Mesodermal cell (in vitro differentiated cells): ENCODE measurements around the gene INO80B.
A peak's percentile ranks its signal among the peaks of the same experiment; 100 is the strongest.

ENCODE experiments used
- H3K27ac ChIP-seq: 2 replicates; pipeline ENCODE4 v1.7.0; 2013; ENCODE audit warnings: mild to moderate bottlenecking, low read depth, low read length, moderate library complexity; ENCODE audit not compliant: severe bottlenecking
- H3K36me3 ChIP-seq: 2 replicates; pipeline ENCODE4 v1.7.1; 2013; ENCODE audit warnings: mild to moderate bottlenecking, low read length, moderate library complexity; ENCODE audit not compliant: control insufficient read depth, insufficient read depth
- H3K4me1 ChIP-seq: one replicate; pipeline ENCODE4 v1.7.1; 2013; ENCODE audit warnings: mild to moderate bottlenecking, low read length; ENCODE audit not compliant: insufficient read depth, control insufficient read depth, poor library complexity, severe bottlenecking
- H3K4me3 ChIP-seq: 2 replicates; pipeline ENCODE4 v1.7.0; 2013; ENCODE audit warnings: low read length, control low read depth, mild to moderate bottlenecking; ENCODE audit not compliant: insufficient read depth, poor library complexity, severe bottlenecking; ENCODE audit errors: extremely low read depth
- H3K9me3 ChIP-seq: 2 replicates; pipeline ENCODE4 v1.7.1; 2013; ENCODE audit warnings: mild to moderate bottlenecking, low read length, moderate library complexity; ENCODE audit not compliant: control insufficient read depth
- WGBS, 2 experiments: methylation state at CpG; one replicate each; pipeline ENCODE4 v1.1.5; 2013; ENCODE audit warnings: missing lambda C conversion rate in 2 of 2; ENCODE audit not compliant: insufficient coverage in 2 of 2; 5-methylcytosine and 5-hydroxymethylcytosine counted together

Gene INO80B

DNA sequence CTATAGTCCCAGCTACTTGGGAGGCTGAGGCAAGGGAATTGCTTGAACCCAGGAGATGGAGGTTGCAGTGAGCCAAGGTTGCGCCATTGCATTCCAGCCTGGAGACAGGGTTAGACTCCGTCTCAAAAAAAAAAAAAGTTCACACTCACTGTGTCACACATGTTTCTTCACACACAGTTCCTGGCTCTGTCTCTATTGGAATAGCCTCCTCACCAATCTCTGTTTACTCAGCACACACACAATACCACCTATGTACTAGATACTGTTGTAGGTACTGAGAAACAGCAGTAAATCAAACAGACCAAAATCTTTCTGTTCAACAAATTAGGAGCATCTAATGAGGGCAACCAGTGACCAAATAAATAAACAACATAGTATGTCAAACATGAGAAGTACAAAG, 31.3 kb downstream of the INO80B start:
- no peak overlapping the region for H3K27ac ChIP-seq
- 100% methylated on average over 2 of the region's 2 CpGs for WGBS, 2 experiments
- H3K4me1 ChIP-seq, result peaks cover 3% of the 10 kb centered on the region
- no peak overlapping the region for H3K4me3 ChIP-seq
- peaks cover 42% of the 10 kb centered on the region for H3K36me3 ChIP-seq
- no peaks in the 10 kb centered on the region for H3K9me3 ChIP-seq

GRCh38 chr2:74488643-74489481, 34.0 kb downstream of the INO80B start:
- Histone ChIP-seq H3K4me3 (no peak overlapping the region), H3K4me1 (no peaks in the 10 kb centered on the region), H3K27ac (no peak overlapping the region), H3K9me3 (no peaks in the 10 kb centered on the region), H3K36me3 (peaks cover 59% of the 10 kb centered on the region)
- 83 to 92% methylated on average over 5 to 7 of the region's 9 CpGs for WGBS, 2 experiments

DNA sequence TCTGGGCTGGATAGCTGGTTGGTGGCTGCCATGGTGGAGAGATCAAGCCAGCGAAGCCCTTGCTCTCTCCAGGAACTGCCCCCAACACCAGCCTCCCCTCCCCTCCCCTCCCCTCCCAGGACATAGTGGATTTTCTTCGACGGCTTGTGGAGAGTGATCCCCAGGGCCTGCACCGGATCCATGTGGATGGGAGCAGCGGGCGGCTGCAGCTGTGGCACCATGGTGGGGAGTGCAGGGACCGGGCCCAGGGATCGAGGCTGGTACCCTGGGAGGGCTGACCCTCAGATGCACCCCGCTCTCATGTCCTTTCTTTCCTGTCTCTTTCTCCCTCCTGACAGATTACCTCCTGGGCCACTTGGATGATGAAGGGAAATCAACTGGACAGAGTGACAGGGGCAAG, 35.0 kb downstream of the INO80B start:
- no peak overlapping the region for H3K27ac ChIP-seq
- H3K9me3 ChIP-seq, result no peaks in the 10 kb centered on the region
- no peak overlapping the region for H3K4me3 ChIP-seq
- no peaks in the 10 kb centered on the region for H3K4me1 ChIP-seq
- peaks cover 67% of the 10 kb centered on the region for H3K36me3 ChIP-seq
- 97 to 100% methylated on average over 6 of the region's 9 CpGs for WGBS, 2 experiments

GRCh38 chr2:74491648-74492544, 37.0 kb downstream of the INO80B start:
- Histone ChIP-seq H3K9me3 (no peaks in the 10 kb centered on the region), H3K27ac (no peak overlapping the region), H3K36me3 (peaks cover 59% of the 10 kb centered on the region), H3K4me1 (no peaks in the 10 kb centered on the region), H3K4me3 (no peak overlapping the region)
- 97 to 99% methylated on average over 8 to 10 of the region's 12 CpGs for WGBS, 2 experiments

GRCh38 chr2:74493546-74493945, 38.7 kb downstream of the INO80B start:
- Histone ChIP-seq H3K36me3 (peaks cover 47% of the 10 kb centered on the region), H3K27ac (no peak overlapping the region), H3K4me3 (no peak overlapping the region), H3K9me3 (no peaks in the 10 kb centered on the region), H3K4me1 (peaks cover 6% of the 10 kb centered on the region)
- 92 to 98% methylated on average over 3 of the region's 3 CpGs for WGBS, 2 experiments

DNA sequence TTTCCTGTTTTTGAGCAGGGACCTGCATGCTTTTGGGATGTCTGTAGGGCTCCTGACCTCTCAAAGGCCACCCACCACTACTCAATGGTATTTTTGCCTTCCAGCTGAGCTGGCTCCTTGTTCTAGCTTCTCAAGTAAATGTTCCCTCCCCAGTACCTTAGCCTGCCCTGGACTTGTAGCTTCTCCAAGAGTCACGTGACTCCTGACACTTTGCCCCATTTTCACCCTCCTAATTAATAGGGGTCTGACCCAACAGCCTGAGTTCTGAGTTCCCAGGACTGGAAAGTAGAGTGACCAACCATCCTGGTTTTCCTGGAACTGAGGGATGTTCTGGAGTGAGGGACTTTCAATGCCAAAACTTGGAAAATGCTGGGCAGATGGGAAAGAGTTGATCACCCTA, 40.6 kb downstream of the INO80B start:
- Histone ChIP-seq H3K27ac (no peak overlapping the region), H3K4me3 (no peak overlapping the region), H3K9me3 (no peaks in the 10 kb centered on the region), H3K36me3 (peaks cover 42% of the 10 kb centered on the region), H3K4me1 (peaks cover 13% of the 10 kb centered on the region)
- WGBS, 2 experiments, result 100% methylated on average over 1 of the region's 1 CpG; no CpG with 5 or more reads in 1 of the 2 experiments

GRCh38 chr2:74496997-74497776, 42.3 kb downstream of the INO80B start:
- Histone ChIP-seq H3K9me3 (no peaks in the 10 kb centered on the region), H3K4me1 (peaks cover 17% of the 10 kb centered on the region), H3K36me3 (peaks cover 24% of the 10 kb centered on the region), H3K27ac (no peak overlapping the region), H3K4me3 (peak overlapping the region; percentile 39)
- 82 to 93% methylated on average over 10 to 19 of the region's 19 CpGs for WGBS, 2 experiments

- Histone ChIP-seq H3K36me3 (peaks cover 17% of the 10 kb centered on the region), H3K4me3 (peak overlapping the region; percentile 39), H3K27ac (no peak overlapping the region), H3K4me1 (peaks cover 17% of the 10 kb centered on the region), H3K9me3 (no peaks in the 10 kb centered on the region)
- WGBS, 2 experiments, result 5% methylated on average over 47 to 54 of the region's 61 CpGs
These were observed 43.1 kb downstream of the INO80B start for GRCh38 chr2:74497777-74498499.

DNA sequence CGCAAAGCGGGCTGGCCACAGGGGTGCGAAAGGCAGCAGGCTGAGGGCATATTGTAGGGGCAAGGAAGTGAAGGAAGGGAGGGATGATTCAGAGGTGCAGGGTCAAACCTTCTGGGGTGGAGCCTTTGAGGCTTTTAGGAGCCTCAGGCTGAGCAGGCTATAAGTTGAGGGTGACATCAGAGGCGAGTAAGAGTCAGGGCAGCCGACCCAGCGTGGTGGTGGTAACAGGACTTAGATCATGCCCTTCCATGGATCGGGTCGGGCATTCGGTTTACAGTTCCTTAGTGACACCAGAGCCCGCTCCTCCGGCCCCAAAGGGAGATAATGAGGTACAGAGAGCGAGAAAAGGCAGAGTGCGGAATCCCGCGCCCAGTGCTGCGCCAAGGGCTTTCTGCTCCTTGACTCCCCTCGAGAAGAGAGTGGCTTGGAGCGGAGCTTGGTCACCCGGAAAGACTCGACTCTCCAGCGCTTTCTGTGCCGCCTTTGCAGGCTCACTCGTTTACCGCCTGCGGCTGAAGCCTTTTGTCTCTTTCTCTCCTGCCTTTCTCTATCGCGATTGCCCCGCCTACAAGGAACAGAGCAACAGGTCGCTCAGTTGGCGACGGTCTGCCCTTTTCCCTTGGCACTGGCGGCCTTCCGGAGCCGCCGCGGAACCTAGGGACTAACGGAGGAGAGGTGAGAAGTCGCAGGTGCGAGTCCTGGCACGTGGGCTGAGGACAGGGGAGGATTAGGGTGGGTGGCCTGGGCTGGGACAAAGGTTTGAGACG, 43.8 kb downstream of the INO80B start:
- WGBS, 2 experiments, result 2 to 3% methylated on average over 29 to 34 of the region's 41 CpGs
- Histone ChIP-seq H3K4me3 (peak overlapping the region; percentile 39), H3K36me3 (peaks cover 14% of the 10 kb centered on the region), H3K9me3 (no peaks in the 10 kb centered on the region), H3K27ac (no peak overlapping the region), H3K4me1 (peaks cover 18% of the 10 kb centered on the region)
